HAP-1 (cell line): ENCODE data around the gene GTF2F2.

Experiments used
- DNase-seq, 2 experiments: peaks; one replicate each; pipeline ENCODE4 v3.0.0-alpha.2; 2016 to 2020; ENCODE audit warnings: low spot score in 2 of 2
- H3K27me3 ChIP-seq: fragments of 250-450 bp; sonication (Bioruptor Pico); 2 replicates; pipeline ENCODE4 v1.5.1; 2020; ENCODE audit warnings: low read depth, mild to moderate bottlenecking, moderate library complexity
- H3K36me3 ChIP-seq: fragments of 250-450 bp; sonication (Bioruptor Pico); replicated peaks from 2 replicates; pipeline ENCODE4 v1.5.1; 2020; ENCODE audit warnings: mild to moderate bottlenecking
- H3K4me1 ChIP-seq: fragments of 250-450 bp; sonication (Bioruptor Pico); 2 replicates; pipeline ENCODE4 v1.5.1; 2020; ENCODE audit warnings: mild to moderate bottlenecking
- H3K4me3 ChIP-seq: fragments of 250-450 bp; sonication (Bioruptor Pico); 2 replicates; pipeline ENCODE4 v1.5.1; 2020; ENCODE audit warnings: mild to moderate bottlenecking, moderate library complexity
- H3K9me3 ChIP-seq: fragments of 250-450 bp; sonication (Bioruptor Pico); 2 replicates; pipeline ENCODE4 v1.5.1; 2020; ENCODE audit warnings: mild to moderate bottlenecking, moderate library complexity
- in situ Hi-C: fragments of 300-500 bp; cut with MboI; formaldehyde crosslinking; loops from 3 replicates; pipeline ENCODE4 v1.14.3; 2020; ENCODE audit warnings: low sequenced_read_pairs, inconsistent platforms, mixed read lengths

The GTF2F2 gene

GRCh38 chr13:45107539-45107938, 12.8 kb upstream of the GTF2F2 start:
- Histone ChIP-seq H3K4me1 (peaks cover 18% of the 10 kb centered on the region), H3K36me3 (no peaks in the 10 kb centered on the region), H3K27me3 (no peaks in the 10 kb centered on the region), H3K4me3 (no peak overlapping the region), H3K9me3 (no peaks in the 10 kb centered on the region)
- in situ Hi-C loops: no loop called here
- no peak for DNase-seq

- in situ Hi-C loops: no loop called here
These were observed 11.6 kb upstream of the GTF2F2 start for GRCh38 chr13:45108716-45109101.

GRCh38 chr13:45109102-45109720, 11.1 kb upstream of the GTF2F2 start:
- H3K36me3 ChIP-seq: no peaks in the 10 kb centered on the region
- H3K4me1 ChIP-seq: peaks cover 4% of the 10 kb centered on the region; the same call in 1 of the 2 replicates
- H3K4me3 ChIP-seq: no peak overlapping the region
- no peaks in the 10 kb centered on the region for H3K27me3 ChIP-seq
- H3K9me3 ChIP-seq: no peaks in the 10 kb centered on the region
- in situ Hi-C loops: no loop called here
- DNase-seq: no peak

More at GRCh38 chr13:45108716-45109101, 11.6 kb upstream of the GTF2F2 start:
- Histone ChIP-seq H3K27me3 (no peaks in the 10 kb centered on the region), H3K9me3 (no peaks in the 10 kb centered on the region), H3K36me3 (no peaks in the 10 kb centered on the region), H3K4me3 (no peak overlapping the region), H3K4me1 (peaks cover 6% of the 10 kb centered on the region; the same call in 1 of the 2 replicates)
- no peak for DNase-seq

GRCh38 chr13:45113233-45114224, 6.8 kb upstream of the GTF2F2 start:
- H3K9me3 ChIP-seq: no peaks in the 10 kb centered on the region
- H3K4me3 ChIP-seq: no peak overlapping the region
- no peaks in the 10 kb centered on the region for H3K36me3 ChIP-seq
- peaks cover 9% of the 10 kb centered on the region for H3K4me1 ChIP-seq
- no peak for DNase-seq
- in situ Hi-C loops: no loop called here
- H3K27me3 ChIP-seq: no peaks in the 10 kb centered on the region

GRCh38 chr13:45119469-45119990, 780 bp upstream of the GTF2F2 start:
- in situ Hi-C loops: no loop called here
- Histone ChIP-seq H3K9me3 (no peaks in the 10 kb centered on the region), H3K27me3 (no peaks in the 10 kb centered on the region), H3K36me3 (no peaks in the 10 kb centered on the region), H3K4me3 (peak overlapping the region; percentile 72), H3K4me1 (peaks cover 21% of the 10 kb centered on the region)
- peak in 1 of 2 experiments; percentile 20 for DNase-seq

- DNase-seq: peak in 1 of 2 experiments; percentile 52
- H3K36me3 ChIP-seq: no peaks in the 10 kb centered on the region
- H3K27me3 ChIP-seq: no peaks in the 10 kb centered on the region
- in situ Hi-C loops: no loop called here
- H3K9me3 ChIP-seq: no peaks in the 10 kb centered on the region
- H3K4me1 ChIP-seq: peaks cover 21% of the 10 kb centered on the region
- peak overlapping the region; percentile 72 for H3K4me3 ChIP-seq
These were observed 889 bp downstream of the GTF2F2 start for GRCh38 chr13:45120967-45121831.

GRCh38 chr13:45122941-45123340, 2.6 kb downstream of the GTF2F2 start:
- Histone ChIP-seq H3K4me1 (peaks cover 12% of the 10 kb centered on the region), H3K4me3 (no peak overlapping the region), H3K36me3 (no peaks in the 10 kb centered on the region), H3K9me3 (no peaks in the 10 kb centered on the region), H3K27me3 (no peaks in the 10 kb centered on the region)
- in situ Hi-C loops: no loop called here
- DNase-seq: no peak

GRCh38 chr13:45132369-45133064, 12.2 kb downstream of the GTF2F2 start:
- no peaks in the 10 kb centered on the region for H3K9me3 ChIP-seq
- no peak overlapping the region for H3K4me3 ChIP-seq
- no peaks in the 10 kb centered on the region for H3K27me3 ChIP-seq
- H3K36me3 ChIP-seq: no peaks in the 10 kb centered on the region
- no peak for DNase-seq
- in situ Hi-C loops: no loop called here
- no peaks in the 10 kb centered on the region for H3K4me1 ChIP-seq

GRCh38 chr13:45133396-45134118, 13.2 kb downstream of the GTF2F2 start:
- H3K4me1 ChIP-seq: no peaks in the 10 kb centered on the region
- no peak for DNase-seq
- no peaks in the 10 kb centered on the region for H3K9me3 ChIP-seq
- H3K36me3 ChIP-seq: 0 out of 2 replicates have a peak, but pooled peaks cover 3% of the 10 kb centered on the region
- in situ Hi-C loops: no loop called here
- H3K4me3 ChIP-seq: no peak overlapping the region
- no peaks in the 10 kb centered on the region for H3K27me3 ChIP-seq

GRCh38 chr13:45136741-45137504, 16.6 kb downstream of the GTF2F2 start:
- Histone ChIP-seq H3K9me3 (no peaks in the 10 kb centered on the region), H3K27me3 (no peaks in the 10 kb centered on the region), H3K36me3 (0 out of 2 replicates have a peak, but pooled peaks cover 9% of the 10 kb centered on the region), H3K4me1 (peaks cover 18% of the 10 kb centered on the region), H3K4me3 (no peak overlapping the region)
- no peak for DNase-seq
- in situ Hi-C loops: no loop called here

GRCh38 chr13:45137526-45137925, 17.2 kb downstream of the GTF2F2 start:
- Histone ChIP-seq H3K9me3 (no peaks in the 10 kb centered on the region), H3K4me3 (no peak overlapping the region), H3K4me1 (peaks cover 24% of the 10 kb centered on the region), H3K27me3 (no peaks in the 10 kb centered on the region), H3K36me3 (0 out of 2 replicates have a peak, but pooled peaks cover 9% of the 10 kb centered on the region)
- no peak for DNase-seq
- in situ Hi-C loops: no loop called here

GRCh38 chr13:45138282-45138681, 18.0 kb downstream of the GTF2F2 start:
- peaks cover 29% of the 10 kb centered on the region for H3K4me1 ChIP-seq
- no peak overlapping the region for H3K4me3 ChIP-seq
- 0 out of 2 replicates have a peak, but pooled peaks cover 9% of the 10 kb centered on the region for H3K36me3 ChIP-seq
- DNase-seq: no peak
- in situ Hi-C loops: no loop called here
- H3K9me3 ChIP-seq: no peaks in the 10 kb centered on the region
- no peaks in the 10 kb centered on the region for H3K27me3 ChIP-seq
